GM12891 (cell line): ENCODE data around the gene SAT1.

ENCODE experiments used
- PAX5 ChIP-seq: IDR thresholded peaks from 2 replicates; pipeline ENCODE4 v1.6.1; 2011; ENCODE audit warnings: low read length, moderate library complexity, mild to moderate bottlenecking; ENCODE audit not compliant: insufficient read depth, severe bottlenecking
- POLR2A ChIP-seq: IDR thresholded peaks from 2 replicates; pipeline ENCODE4 v1.6.1; 2011; ENCODE audit warnings: low read depth, low read length, control low read depth
- POLR2AphosphoS5 ChIP-seq: IDR thresholded peaks from 2 replicates; pipeline ENCODE4 v1.6.1; 2011; ENCODE audit warnings: low read depth, low read length, control low read depth
- POU2F2 ChIP-seq: IDR thresholded peaks from 2 replicates; pipeline ENCODE4 v1.6.1; 2011; ENCODE audit warnings: low read depth, mild to moderate bottlenecking, control low read depth, low read length, moderate library complexity
- SPI1 ChIP-seq: IDR thresholded peaks from 2 replicates; pipeline ENCODE4 v1.6.1; 2011; ENCODE audit warnings: low read depth, low read length, control low read depth
- TAF1 ChIP-seq: IDR thresholded peaks from 2 replicates; pipeline ENCODE4 v1.6.1; 2011; ENCODE audit warnings: low read depth, low read length, control low read depth

DNA sequence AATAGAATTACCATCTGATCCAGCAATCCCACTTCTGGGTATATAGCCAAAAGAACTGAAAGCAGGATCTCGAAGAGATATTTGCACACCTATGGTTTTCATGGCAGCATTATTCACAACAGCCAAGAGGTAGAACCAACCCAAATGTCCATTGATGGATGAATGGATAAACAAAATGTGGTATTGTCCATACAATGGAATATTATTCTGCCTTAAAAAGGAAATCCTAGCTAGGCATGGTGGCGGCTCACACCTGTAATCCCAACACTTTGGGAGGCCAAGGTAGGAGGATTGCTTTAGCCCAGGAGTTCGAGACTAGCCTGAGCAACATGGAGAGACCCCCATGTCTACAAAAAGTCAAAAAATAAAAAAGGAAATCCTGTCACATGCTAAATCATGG lies 27.3 kb downstream of the SAT1 start:
- TF ChIP-seq POLR2A: no peak
- TF ChIP-seq POLR2AphosphoS5: no peak
- no peak for TF ChIP-seq TAF1
- no peak for TF ChIP-seq PAX5
- no peak for TF ChIP-seq SPI1
- no peak for TF ChIP-seq POU2F2
